HG03103 (cell line): Measurements from ENCODE around the gene POLR1F.

Experiments used
- ATAC-seq: cut with Tn5 transposase; IDR thresholded peaks from one replicate; pipeline ENCODE4 v1.9.1; 2021; ENCODE audit warnings: low read depth; ENCODE audit not compliant: unreplicated experiment

POLR1F gene

GRCh38 chr7:19677180-19677579, 31.7 kb downstream of the POLR1F start:
- peak; percentile 87 for ATAC-seq

GRCh38 chr7:19675816-19676215, 33.0 kb downstream of the POLR1F start:
- ATAC-seq: no peak

GRCh38 chr7:19674266-19674960, 34.4 kb downstream of the POLR1F start:
- ATAC-seq: no peak

GRCh38 chr7:19670806-19671205, 38.0 kb downstream of the POLR1F start:
- no peak for ATAC-seq

GRCh38 chr7:19665399-19666008, 43.3 kb downstream of the POLR1F start:
- ATAC-seq: peak; percentile 43

GRCh38 chr7:19663816-19664462, 44.9 kb downstream of the POLR1F start:
- peak; percentile 95 for ATAC-seq

GRCh38 chr7:19648791-19649190, 60.0 kb downstream of the POLR1F start:
- ATAC-seq: no peak
